Measurements from ENCODE around the gene TMEM198.

TMEM198 gene

GRCh38 chr2:219569041-219569440 is 25.2 kb downstream of the TMEM198 start:
- Histone ChIP-seq H3K36me3 (ENCODE audit: control insufficient read depth in 1 of 2, insufficient read depth in 2 of 2, low read length in 2 of 2) (peaks cover 0 to 27% of the 10 kb centered on the region in 2 donors), H3K9me3 (ENCODE audit: control insufficient read depth in 1 of 2, low read length in 2 of 2) (no peaks in the 10 kb centered on the region), H3K4me3 (ENCODE audit: low read depth in 1 of 2, low read length in 2 of 2) (no peak overlapping the region), H3K4me1 (ENCODE audit: control insufficient read depth in 1 of 2, insufficient read depth in 2 of 2, low read length in 2 of 2) (peaks cover 0 to 16% of the 10 kb centered on the region in 2 donors), H3K27me3 (ENCODE audit: low read depth, low read length) (no peaks in the 10 kb centered on the region), H3K27ac (ENCODE audit: low read length) (no peak overlapping the region)

GRCh38 chr2:219569635-219570034 is 25.8 kb downstream of the TMEM198 start:
- peak overlapping the region in 1 of 2 donors; percentile 74 for H3K4me3 ChIP-seq (ENCODE audit: low read depth in 1 of 2, low read length in 2 of 2)

GRCh38 chr2:219570194-219570923 is 26.5 kb downstream of the TMEM198 start:
- Histone ChIP-seq H3K27me3 (ENCODE audit: low read depth, low read length) (no peaks in the 10 kb centered on the region), H3K4me3 (ENCODE audit: low read depth in 1 of 2, low read length in 2 of 2) (peak overlapping the region in 1 of 2 donors; percentile 74), H3K4me1 (ENCODE audit: control insufficient read depth in 1 of 2, insufficient read depth in 2 of 2, low read length in 2 of 2) (peaks cover 0 to 16% of the 10 kb centered on the region in 2 donors), H3K27ac (ENCODE audit: low read length) (no peak overlapping the region), H3K36me3 (ENCODE audit: control insufficient read depth in 1 of 2, insufficient read depth in 2 of 2, low read length in 2 of 2) (peaks cover 0 to 24% of the 10 kb centered on the region in 2 donors), H3K9me3 (ENCODE audit: control insufficient read depth in 1 of 2, low read length in 2 of 2) (no peaks in the 10 kb centered on the region)

More at GRCh38 chr2:219569635-219570034, 25.8 kb downstream of the TMEM198 start:
- H3K9me3 ChIP-seq (ENCODE audit: control insufficient read depth in 1 of 2, low read length in 2 of 2) = no peaks in the 10 kb centered on the region
- H3K4me1 ChIP-seq (ENCODE audit: control insufficient read depth in 1 of 2, insufficient read depth in 2 of 2, low read length in 2 of 2) = peaks cover 0 to 16% of the 10 kb centered on the region in 2 donors
- H3K27me3 ChIP-seq (ENCODE audit: low read depth, low read length) = no peaks in the 10 kb centered on the region
- no peak overlapping the region for H3K27ac ChIP-seq (ENCODE audit: low read length)
- H3K36me3 ChIP-seq (ENCODE audit: control insufficient read depth in 1 of 2, insufficient read depth in 2 of 2, low read length in 2 of 2) = peaks cover 0 to 27% of the 10 kb centered on the region in 2 donors

GRCh38 chr2:219570924-219571310 is 27.1 kb downstream of the TMEM198 start:
- Histone ChIP-seq H3K27ac (ENCODE audit: low read length) (no peak overlapping the region), H3K36me3 (ENCODE audit: control insufficient read depth in 1 of 2, insufficient read depth in 2 of 2, low read length in 2 of 2) (peaks cover 0 to 24% of the 10 kb centered on the region in 2 donors), H3K4me1 (ENCODE audit: control insufficient read depth in 1 of 2, insufficient read depth in 2 of 2, low read length in 2 of 2) (peaks cover 0 to 16% of the 10 kb centered on the region in 2 donors), H3K27me3 (ENCODE audit: low read depth, low read length) (no peaks in the 10 kb centered on the region), H3K4me3 (ENCODE audit: low read depth in 1 of 2, low read length in 2 of 2) (peak overlapping the region in 1 of 2 donors; percentile 74), H3K9me3 (ENCODE audit: control insufficient read depth in 1 of 2, low read length in 2 of 2) (no peaks in the 10 kb centered on the region)

- no peak within 1 kb of the TSS for H3K27ac ChIP-seq (ENCODE audit: low read length)
- peaks cover 0 to 16% of the 10 kb centered on the region in 2 donors for H3K4me1 ChIP-seq (ENCODE audit: control insufficient read depth in 1 of 2, insufficient read depth in 2 of 2, low read length in 2 of 2)
- no peaks in the 10 kb centered on the region for H3K9me3 ChIP-seq (ENCODE audit: control insufficient read depth in 1 of 2, low read length in 2 of 2)
- peaks cover 0 to 17% of the 10 kb centered on the region in 2 donors for H3K36me3 ChIP-seq (ENCODE audit: control insufficient read depth in 1 of 2, insufficient read depth in 2 of 2, low read length in 2 of 2)
- H3K27me3 ChIP-seq (ENCODE audit: low read depth, low read length) = no peaks in the 10 kb centered on the region
- H3K4me3 ChIP-seq (ENCODE audit: low read depth in 1 of 2, low read length in 2 of 2) = peak within 1 kb of the TSS in 1 of 2 donors; percentile 74
Observed at GRCh38 chr2:219571311-219572236, 27.7 kb downstream of the TMEM198 start, which contains the start of gene OBSL1. OBSL1 (minus strand) TSS chr2:219571539; CDS start chr2:219571232, 307 bp downstream.

- Histone ChIP-seq H3K27ac (ENCODE audit: low read length) (no peak within 1 kb of the TSS), H3K9me3 (ENCODE audit: control insufficient read depth in 1 of 2, low read length in 2 of 2) (no peaks in the 10 kb centered on the region), H3K4me3 (ENCODE audit: low read depth in 1 of 2, low read length in 2 of 2) (peak within 1 kb of the TSS in 1 of 2 donors; percentile 74), H3K27me3 (ENCODE audit: low read depth, low read length) (no peaks in the 10 kb centered on the region), H3K4me1 (ENCODE audit: control insufficient read depth in 1 of 2, insufficient read depth in 2 of 2, low read length in 2 of 2) (peaks cover 0 to 16% of the 10 kb centered on the region in 2 donors), H3K36me3 (ENCODE audit: control insufficient read depth in 1 of 2, insufficient read depth in 2 of 2, low read length in 2 of 2) (peaks cover 0 to 9% of the 10 kb centered on the region in 2 donors)
Observed at GRCh38 chr2:219572237-219573001, 28.6 kb downstream of the TMEM198 start, which contains the start of gene INHA. INHA (plus strand) TSS chr2:219572310; CDS start chr2:219572375, 65 bp downstream.

GRCh38 chr2:219573166-219573565 is 29.3 kb downstream of the TMEM198 start:
- Histone ChIP-seq H3K4me1 (ENCODE audit: control insufficient read depth in 1 of 2, insufficient read depth in 2 of 2, low read length in 2 of 2) (peaks cover 0 to 16% of the 10 kb centered on the region in 2 donors), H3K27ac (ENCODE audit: low read length) (no peak overlapping the region), H3K9me3 (ENCODE audit: control insufficient read depth in 1 of 2, low read length in 2 of 2) (no peaks in the 10 kb centered on the region), H3K36me3 (ENCODE audit: control insufficient read depth in 1 of 2, insufficient read depth in 2 of 2, low read length in 2 of 2) (peaks cover 0 to 1% of the 10 kb centered on the region in 2 donors), H3K27me3 (ENCODE audit: low read depth, low read length) (no peaks in the 10 kb centered on the region), H3K4me3 (ENCODE audit: low read depth in 1 of 2, low read length in 2 of 2) (no peak overlapping the region)

GRCh38 chr2:219574484-219575311 is 30.9 kb downstream of the TMEM198 start:
- Histone ChIP-seq H3K4me3 (ENCODE audit: low read depth in 1 of 2, low read length in 2 of 2) (no peak overlapping the region), H3K27ac (ENCODE audit: low read length) (no peak overlapping the region), H3K27me3 (ENCODE audit: low read depth, low read length) (no peaks in the 10 kb centered on the region), H3K36me3 (ENCODE audit: control insufficient read depth in 1 of 2, insufficient read depth in 2 of 2, low read length in 2 of 2) (no peaks in the 10 kb centered on the region), H3K4me1 (ENCODE audit: control insufficient read depth in 1 of 2, insufficient read depth in 2 of 2, low read length in 2 of 2) (peaks cover 0 to 16% of the 10 kb centered on the region in 2 donors), H3K9me3 (ENCODE audit: control insufficient read depth in 1 of 2, low read length in 2 of 2) (no peaks in the 10 kb centered on the region)

- Histone ChIP-seq H3K9me3 (ENCODE audit: control insufficient read depth in 1 of 2, low read length in 2 of 2) (no peaks in the 10 kb centered on the region), H3K27me3 (ENCODE audit: low read depth, low read length) (no peaks in the 10 kb centered on the region), H3K36me3 (ENCODE audit: control insufficient read depth in 1 of 2, insufficient read depth in 2 of 2, low read length in 2 of 2) (no peaks in the 10 kb centered on the region), H3K4me1 (ENCODE audit: control insufficient read depth in 1 of 2, insufficient read depth in 2 of 2, low read length in 2 of 2) (peaks cover 0 to 9% of the 10 kb centered on the region in 2 donors), H3K27ac (ENCODE audit: low read length) (no peak overlapping the region), H3K4me3 (ENCODE audit: low read depth in 1 of 2, low read length in 2 of 2) (no peak overlapping the region)
Observed at GRCh38 chr2:219575566-219576504, 32.0 kb downstream of the TMEM198 start.
